ENCODE results near the gene IFT25.

DNA sequence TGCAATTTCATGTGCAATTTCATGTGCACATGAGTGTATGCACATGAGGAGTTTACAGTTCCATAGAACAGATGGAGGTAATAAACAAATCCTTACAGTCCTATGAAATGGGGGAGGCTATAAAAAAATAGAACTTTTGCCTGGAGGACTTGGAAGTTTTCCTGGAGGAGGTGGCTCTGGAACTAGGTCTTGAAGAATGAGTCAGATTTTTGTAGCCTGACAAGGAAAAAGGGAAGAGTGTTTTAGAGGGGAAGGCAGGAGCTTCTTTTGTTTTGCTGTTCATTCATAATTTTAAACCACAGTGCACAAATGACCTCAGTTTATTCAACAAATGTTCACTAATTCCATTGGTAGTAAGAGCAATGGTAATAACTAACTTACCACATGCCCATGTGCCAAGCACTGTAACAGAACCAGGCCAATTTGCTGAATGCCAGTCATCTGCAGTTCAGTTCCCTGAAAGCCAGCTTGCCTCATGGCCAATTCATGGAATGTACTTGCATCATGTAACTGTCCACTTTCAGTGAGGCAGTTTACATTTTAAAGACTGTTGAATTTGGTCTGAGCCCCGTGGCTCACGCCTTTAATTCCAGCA lies 48.8 kb downstream of the IFT25 start:
- TF ChIP-seq, protein P1, sequence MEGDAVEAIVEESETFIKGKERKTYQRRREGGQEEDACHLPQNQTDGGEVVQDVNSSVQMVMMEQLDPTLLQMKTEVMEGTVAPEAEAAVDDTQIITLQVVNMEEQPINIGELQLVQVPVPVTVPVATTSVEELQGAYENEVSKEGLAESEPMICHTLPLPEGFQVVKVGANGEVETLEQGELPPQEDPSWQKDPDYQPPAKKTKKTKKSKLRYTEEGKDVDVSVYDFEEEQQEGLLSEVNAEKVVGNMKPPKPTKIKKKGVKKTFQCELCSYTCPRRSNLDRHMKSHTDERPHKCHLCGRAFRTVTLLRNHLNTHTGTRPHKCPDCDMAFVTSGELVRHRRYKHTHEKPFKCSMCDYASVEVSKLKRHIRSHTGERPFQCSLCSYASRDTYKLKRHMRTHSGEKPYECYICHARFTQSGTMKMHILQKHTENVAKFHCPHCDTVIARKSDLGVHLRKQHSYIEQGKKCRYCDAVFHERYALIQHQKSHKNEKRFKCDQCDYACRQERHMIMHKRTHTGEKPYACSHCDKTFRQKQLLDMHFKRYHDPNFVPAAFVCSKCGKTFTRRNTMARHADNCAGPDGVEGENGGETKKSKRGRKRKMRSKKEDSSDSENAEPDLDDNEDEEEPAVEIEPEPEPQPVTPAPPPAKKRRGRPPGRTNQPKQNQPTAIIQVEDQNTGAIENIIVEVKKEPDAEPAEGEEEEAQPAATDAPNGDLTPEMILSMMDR (IDR thresholded peaks at IDR 0.05 in 4 of 5, conservative IDR thresholded peaks at IDR 0.05 in 1 of 5), result no peak
- TF ChIP-seq POLR2A (IDR thresholded peaks at IDR 0.05), result no peak
